ENCODE data around the gene AFF2. TPM values are rescaled to one million over a fixed set of nuclear protein-coding genes. Genes with fewer than 3 reads are reported as not detected.
A peak's percentile ranks its signal among the peaks of the same experiment; 100 is the strongest.
"Not testable (repeated sequence)": the region's sequence is repeated elsewhere in the genome, so short reads cannot be mapped to it uniquely, and the experiment has no call there.

Gene AFF2
- total RNA-seq, 1 experiment from 2014 or later: 0.02 TPM

DNA sequence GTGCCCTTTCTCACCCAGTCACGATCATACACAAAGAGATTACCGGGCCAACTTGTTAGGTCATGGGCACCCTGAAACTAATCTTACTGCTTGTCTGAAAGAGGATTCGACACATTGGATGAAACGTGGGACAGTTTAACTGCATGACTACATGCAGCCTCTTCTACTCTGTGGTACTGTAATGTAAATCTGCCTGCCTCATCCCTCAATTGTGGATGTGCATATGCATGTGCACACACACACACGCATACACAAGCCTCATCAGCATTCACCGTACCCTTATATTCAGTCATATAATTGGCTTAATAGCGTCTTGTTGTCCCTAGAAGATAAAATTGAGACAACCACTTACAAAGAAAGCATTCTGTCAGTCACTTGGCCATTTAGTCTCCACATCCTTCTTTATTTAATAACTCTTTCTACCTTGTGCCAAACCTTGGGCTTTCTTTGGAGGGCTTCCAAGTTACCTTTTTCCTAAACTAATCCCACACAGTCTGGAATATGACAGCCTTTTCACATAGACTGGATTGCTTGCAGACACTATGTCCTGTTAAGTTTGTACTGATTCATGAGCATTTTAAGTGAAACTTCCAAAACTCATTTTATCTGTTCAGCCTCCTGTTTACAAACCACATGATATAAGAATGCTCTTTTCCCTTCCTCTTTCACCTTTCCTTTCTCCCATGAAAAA is 132.9 kb downstream of the AFF2 start:
- DNase-seq (ENCODE audit: low spot score): no peak

DNA sequence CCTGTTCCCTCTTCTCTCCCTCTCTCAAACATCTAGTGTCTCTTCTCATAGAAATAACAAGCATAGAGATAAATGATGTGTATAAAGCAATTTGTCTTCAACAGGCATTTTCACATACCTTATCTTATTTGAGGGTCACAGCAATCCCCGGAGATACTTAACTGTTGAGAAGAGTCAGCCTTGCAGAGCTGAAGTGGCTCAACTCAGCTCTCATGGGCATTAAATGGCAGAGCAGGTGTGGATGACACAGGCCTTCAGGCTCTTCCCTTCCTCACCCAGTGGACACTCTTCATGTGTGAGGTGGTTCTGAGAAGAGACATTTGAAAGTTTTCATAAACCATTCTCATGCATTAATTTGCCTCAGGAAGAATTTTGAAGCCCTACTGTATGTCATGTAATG is 134.2 kb downstream of the AFF2 start:
- DNase-seq (ENCODE audit: low spot score): no peak

DNA sequence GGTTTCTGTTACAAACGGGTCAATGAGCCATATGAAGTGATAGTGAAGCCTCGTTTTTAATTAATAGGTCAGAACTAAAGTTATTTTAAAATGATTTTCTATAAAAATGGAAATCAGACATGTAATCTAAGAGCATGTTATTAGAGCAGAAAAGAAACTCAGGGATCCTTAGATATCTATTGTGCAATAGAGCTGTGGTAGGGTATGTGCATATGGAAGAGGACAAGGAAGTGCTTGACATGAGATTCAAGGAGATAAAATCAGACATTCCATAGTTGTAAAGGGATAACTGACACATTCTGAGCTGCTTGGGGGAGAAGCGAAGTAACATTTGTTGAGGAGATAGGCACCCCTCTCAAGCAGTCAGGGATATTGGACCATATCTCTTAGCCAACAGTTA is 143.0 kb downstream of the AFF2 start:
- no peak for DNase-seq (ENCODE audit: low spot score)

DNA sequence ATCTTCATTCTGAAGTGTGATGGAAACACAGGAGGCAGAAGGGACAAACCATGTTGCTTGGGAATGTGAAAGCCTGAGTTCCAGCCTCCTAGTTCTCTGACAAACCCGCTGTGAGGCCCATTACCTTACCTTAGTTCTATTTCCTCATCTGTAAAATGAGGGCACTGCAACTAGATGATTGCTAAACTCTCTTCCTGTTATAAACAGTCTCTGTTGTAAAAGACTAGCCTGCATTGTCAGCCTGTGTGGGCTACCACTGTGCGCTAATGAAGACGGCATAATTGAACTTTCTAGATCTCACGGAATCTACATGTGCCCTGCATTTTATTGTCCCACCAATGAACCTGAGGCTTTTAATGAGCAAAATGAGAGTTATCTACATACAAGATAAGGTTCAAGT is 147.2 kb downstream of the AFF2 start:
- no peak for DNase-seq (ENCODE audit: low spot score)

DNA sequence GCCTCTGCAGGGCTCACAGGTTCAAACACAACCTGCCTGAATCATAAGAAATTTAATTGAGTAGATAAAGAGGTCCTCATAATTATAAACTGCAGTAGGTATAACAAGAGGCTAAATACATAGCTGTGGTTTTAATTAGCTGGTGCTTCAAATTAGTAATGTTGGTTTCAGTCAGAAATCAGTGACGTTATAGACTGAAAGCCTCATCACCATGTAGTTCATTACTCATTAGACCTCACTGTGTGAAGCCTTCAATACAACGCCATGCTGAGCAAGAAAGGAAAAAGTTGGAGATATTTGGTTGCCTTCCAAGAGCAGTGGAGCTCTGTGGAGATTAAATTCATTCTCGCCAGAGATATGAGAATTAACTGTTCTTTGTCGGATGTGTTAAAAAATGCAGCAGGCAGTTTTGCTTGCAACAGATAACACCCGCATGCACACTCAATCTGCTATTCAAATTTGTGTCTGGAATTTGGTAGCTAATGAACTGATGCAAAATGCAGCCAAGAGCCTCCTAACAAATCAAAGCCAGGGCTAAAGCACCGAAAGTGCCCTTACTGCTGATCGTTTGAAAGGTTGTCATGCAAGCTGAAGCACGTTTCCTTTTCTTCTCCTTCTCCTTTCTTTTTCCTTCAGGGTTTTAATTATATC is 148.9 kb downstream of the AFF2 start:
- no peak for DNase-seq (ENCODE audit: low spot score)

DNA sequence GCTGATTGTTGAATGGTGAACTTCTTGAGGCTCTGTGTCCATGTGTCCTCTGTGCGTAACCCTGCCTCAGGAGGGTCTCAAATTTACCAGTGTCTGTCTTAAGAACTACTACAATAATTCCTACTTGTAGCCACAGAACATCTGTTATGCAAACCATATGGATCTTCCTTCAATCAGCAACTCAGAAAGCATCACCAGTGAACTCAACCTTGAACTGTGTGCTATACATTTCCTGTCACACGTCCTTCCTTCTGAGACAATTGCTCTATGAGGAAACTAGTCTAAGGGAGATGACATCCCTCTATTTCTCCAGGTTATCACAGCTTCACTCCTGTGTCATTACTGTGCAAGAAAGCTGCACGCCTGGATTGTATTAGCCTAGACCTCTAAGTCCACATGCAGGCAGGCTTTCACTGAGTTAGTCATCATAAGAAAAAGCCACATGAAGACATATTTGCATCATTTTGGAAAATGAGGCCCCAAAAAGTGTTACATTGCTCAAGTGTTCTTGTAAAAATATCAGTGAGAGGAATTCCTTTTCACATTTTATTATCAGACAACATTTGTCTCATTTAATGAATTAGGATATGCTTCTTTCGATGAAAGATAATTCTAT is 157.8 kb downstream of the AFF2 start:
- no peak for DNase-seq (ENCODE audit: low spot score)

DNA sequence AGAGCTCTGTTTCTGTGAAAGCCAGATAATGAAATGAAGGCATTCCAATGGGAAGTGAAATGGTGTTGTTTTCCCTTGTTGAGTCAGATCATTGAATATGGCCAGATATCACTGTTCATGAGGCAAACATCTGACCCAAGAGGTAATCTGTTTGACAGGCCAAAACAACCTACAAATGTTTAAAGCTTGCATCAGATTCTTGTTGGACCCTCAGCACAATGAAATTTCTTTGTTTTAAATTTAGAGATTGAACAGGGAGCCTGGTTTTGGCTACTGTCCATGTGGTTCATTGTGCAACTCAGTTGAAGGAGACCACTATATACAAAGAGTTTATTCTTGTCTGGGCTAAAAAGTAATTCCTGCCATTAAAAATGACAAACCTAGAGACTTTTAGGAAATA is 159.1 kb downstream of the AFF2 start:
- no peak for DNase-seq (ENCODE audit: low spot score)

DNA sequence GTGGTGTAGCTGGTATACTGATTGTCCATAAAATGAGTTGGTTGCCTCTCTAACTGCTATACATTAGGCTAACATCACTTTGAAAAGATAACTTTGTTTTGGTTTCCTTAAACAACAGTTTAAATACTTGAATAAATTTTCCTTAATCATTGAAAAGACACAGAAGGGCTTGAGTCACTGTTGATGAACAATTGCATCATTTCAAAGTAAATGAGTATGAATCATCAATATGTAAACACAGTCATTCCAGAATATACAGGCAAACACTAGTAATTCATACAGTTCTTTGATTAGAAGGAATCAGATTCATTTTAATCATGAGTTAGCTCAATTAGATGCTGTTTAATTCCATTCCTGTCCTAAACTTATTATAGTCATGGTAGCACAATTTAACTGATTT is 160.6 kb downstream of the AFF2 start:
- DNase-seq (ENCODE audit: low spot score): no peak

DNA sequence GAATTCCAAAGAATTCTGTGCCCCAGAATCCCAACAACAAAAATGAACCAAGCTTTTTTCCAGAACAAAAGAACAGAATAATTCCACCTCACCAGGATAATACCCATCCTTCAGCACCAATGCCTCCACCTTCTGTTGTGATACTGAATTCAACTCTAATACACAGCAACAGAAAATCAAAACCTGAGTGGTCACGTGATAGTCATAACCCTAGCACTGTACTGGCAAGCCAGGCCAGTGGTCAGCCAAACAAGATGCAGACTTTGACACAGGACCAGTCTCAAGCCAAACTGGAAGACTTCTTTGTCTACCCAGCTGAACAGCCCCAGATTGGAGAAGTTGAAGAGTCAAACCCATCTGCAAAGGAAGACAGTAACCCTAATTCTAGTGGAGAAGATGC is 161.6 kb downstream of the AFF2 start:
- DNase-seq (ENCODE audit: low spot score): no peak

DNA sequence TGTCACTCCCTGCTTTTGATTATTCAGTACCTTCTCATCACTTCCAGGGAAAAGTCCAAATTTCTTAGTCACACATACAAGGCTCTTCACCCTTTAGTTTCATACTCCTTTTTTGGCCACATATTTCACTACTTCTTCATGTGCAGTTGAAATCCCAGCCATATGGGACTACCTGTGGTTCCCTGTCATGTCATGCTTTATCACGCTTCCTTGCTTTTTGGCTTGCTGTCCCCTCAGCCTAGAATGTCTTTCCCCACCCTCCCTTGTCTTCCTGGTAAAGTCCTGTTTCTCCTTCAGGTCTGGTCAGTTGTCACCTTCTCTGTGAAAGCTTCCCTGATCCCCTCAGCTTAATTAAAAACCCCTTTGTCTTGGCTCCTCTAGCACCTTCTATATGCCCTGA is 163.8 kb downstream of the AFF2 start:
- no peak for DNase-seq (ENCODE audit: low spot score)

DNA sequence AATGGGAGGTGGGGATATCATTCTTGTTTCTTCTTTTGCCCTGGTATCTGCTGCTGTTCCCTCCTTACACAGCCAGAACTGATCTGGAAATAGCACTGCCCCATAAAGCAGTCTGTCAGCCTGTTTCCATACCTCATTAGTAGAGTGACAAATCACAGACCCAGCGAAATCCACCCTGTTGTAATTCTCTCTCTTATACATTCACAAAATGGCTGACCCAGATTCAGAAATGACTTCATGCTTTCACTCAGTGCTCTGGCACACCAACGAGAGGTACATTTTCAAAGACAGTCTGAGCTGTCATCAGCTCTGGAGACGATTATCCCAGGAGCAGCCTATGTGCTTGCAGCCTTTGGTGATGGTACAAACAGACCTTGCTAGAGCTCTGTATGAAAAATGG is 164.6 kb downstream of the AFF2 start:
- no peak for DNase-seq (ENCODE audit: low spot score)

DNA sequence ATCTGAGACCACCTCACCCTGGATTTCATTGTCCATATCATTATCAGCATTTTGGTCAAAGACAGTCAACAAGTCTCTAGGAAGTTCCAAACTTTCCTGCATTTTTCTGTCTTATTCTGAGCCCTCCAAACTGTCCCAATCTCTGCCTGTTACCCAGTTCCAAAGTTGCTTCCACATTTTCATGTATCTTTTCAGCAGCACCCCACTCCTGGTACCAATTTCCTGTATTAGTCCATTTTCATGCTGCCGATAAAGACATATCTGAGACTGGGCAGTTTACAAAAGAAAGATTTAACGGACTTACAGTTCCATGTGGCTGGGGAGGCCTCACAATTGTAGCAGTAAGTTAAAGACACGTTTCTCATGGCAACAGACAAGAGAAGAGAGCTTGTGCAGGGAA is 168.8 kb downstream of the AFF2 start:
- not testable (repeated sequence) for DNase-seq (ENCODE audit: low spot score)

DNA sequence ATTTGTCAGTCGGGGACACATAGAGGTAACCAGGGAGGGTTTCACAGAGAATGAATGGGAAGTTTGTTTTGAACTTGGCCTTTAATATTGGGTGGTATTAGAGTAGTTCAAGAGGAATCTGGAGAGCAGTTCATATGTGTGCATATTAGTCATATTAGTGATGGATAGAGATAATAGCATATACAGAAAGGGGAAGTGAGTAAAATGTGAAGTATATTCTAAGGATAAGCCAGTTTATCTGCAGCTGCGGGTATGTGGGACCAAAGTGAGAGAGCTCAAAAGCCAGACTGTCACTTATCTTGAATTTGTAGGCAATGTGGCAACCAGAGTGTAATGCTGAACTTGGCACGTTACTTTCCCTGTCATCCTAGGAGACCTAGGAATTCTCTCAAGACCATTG is 169.9 kb downstream of the AFF2 start:
- no peak for DNase-seq (ENCODE audit: low spot score)

DNA sequence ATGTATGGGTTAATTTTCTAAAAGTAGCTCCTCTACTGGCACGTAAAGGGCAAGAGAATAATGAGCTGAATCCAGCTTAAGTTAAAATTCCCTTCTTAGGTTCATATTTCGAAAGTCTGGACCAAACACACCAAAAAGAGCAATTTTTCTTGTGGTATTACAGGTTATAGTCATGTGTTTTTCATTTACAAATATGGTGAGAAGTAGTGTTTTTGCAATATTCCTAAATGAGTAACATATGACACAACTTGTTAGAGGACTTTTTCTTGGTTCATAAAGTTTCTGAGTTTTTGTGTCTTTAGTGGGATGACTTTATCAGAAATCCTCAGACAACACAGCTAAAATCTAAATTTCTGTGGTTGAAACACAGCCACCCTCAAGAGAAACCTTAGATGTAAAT is 172.1 kb downstream of the AFF2 start:
- no peak for DNase-seq (ENCODE audit: low spot score)

DNA sequence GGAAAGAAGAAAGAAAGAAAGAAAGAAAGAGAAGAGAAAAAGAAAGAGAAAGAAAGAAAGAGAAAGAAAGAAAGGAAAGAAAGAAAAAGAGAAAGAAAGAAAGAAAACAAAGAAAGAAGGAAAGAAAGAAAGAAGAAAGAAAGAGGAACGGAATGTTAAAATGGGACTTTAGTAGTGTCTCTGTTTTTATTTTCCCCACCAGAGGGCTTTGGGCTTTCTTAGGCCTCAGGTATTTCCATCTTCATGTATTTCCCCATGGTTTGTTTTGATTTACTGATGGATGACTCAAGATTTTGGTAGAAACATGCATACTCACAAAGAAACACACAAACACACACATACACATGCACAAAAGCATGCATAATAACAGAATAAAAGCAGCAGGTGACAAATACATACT is 181.2 kb downstream of the AFF2 start:
- no peak for DNase-seq (ENCODE audit: low spot score)

DNA sequence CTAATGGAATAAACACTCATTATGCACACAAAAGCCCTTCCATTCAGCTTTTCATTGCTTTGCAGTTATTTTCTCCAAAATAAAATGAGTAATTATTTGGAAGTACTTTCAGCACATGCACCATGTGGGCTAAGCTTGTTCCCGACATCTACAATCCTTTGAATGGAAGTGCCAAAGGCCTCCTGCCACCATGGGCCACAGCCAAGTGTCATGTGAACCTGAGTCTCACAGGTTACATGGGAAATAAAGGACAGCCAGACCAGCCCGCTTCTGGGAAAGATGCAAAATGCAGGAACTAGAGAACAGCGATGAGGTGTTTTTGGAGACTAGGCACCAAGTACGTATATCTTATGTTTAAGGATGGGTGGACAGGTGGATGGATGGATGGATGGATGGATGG is 181.8 kb downstream of the AFF2 start:
- no peak for DNase-seq (ENCODE audit: low spot score)

DNA sequence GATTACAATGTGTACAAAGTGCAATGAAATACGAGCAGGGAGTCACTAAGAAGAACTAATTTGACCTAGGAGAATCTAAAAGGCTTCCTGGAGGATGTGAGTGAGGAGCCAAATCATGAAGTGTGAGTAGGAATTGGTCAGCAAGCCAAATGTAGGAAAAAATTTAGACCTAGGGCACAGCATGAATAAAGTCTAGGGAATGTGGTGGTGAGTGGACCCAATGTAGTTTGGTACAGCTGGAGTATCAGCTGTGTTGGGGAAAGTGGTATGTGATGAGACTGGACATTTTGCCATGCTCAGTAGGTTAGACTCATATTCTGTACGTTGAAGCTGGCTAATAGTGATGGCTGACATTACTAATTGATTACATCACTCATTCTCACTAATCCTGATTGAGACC is 191.0 kb downstream of the AFF2 start:
- DNase-seq (ENCODE audit: low spot score): no peak

DNA sequence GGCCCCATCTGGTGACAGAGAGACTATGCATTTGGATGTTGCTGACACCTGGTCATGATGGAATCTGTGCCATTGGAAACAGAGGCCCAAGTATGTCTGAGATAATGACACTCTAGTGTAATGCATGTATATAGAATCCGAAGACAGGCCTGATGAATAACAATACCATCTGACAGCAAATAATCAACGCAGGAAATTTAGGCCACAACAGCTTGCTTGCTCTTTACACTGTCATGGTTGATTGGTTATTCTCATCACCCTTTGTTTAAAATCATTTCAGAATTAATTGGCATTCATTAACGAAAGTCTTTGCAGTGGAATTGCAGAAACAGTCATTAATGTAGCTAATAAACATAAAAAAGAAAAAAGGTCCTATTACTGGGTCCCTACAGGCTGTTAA is 194.8 kb downstream of the AFF2 start:
- DNase-seq (ENCODE audit: low spot score): no peak

DNA sequence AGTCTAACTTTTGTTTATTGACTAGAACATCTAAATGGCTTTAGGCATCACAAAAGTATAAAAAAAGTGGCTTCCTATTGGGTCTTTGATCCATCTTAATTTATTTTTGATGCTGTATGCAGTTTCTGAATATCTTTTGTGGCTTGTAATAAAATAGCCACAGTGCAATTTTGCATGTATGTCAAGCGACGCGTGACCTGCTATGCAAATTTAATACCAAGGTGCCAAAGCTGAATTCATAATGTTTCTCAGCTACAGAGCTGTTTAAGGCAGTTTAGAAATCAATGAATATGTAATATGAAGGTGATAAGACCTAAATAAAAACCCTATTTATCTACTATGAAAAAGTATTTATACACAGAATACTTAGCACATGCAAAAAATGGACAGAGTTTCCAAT is 197.8 kb downstream of the AFF2 start:
- DNase-seq (ENCODE audit: low spot score): no peak

DNA sequence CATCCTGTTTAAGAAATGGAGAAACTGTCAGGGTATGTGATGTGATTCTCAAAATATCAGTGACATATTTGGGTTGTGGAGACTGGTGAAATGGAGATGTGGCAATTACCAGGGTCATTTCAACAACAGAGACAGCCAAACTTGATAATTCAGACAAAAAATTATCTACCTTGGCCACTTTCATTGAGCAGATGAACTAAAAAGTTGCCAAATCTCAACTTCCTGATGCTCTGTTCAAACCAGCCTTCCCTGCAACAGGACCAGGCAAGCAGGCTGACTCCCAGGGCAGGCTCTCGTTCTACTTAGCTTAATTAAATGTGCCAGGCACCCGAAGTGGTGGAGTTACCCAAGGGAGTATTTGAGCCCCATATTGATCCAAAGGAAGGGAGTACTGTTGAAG is 199.6 kb downstream of the AFF2 start:
- no peak for DNase-seq (ENCODE audit: low spot score)

DNA sequence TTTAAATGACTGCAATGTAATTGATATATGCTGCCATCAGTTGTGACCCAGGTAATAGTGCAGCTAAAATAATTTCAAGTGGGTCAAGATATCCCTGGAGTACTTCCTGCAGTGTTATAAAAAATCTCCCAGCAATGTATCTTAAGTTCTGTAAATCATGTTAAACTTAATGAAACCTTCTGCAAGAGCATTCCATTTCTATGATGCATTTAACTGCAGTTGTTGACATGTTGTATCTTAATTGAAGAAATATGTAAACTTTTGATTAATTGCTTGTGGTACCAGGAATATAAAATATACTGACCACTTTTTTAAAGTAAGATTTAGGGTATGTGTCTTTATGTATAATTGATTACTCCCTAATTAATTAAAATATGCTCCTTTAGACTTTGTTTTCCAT is 213.6 kb downstream of the AFF2 start:
- peak; percentile 8 for DNase-seq (ENCODE audit: low spot score)

DNA sequence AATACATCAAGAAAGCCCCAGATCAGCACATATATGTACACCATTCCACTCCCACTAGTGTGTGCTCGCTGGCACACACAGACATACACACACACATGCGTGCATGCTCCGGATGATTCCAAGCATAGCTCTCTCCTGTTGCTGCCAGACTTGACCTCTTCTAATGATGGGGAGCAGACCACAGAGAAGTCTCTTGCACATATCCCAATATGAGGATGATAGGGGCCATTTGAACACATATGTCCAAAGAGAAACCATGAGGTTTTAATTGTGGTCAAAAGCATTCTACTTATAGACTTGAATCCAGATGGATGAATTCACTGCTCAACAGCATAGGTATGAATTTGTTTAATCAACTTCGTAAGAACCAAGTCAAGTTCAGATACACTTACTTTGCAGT is 214.9 kb downstream of the AFF2 start:
- no peak for DNase-seq (ENCODE audit: low spot score)

DNA sequence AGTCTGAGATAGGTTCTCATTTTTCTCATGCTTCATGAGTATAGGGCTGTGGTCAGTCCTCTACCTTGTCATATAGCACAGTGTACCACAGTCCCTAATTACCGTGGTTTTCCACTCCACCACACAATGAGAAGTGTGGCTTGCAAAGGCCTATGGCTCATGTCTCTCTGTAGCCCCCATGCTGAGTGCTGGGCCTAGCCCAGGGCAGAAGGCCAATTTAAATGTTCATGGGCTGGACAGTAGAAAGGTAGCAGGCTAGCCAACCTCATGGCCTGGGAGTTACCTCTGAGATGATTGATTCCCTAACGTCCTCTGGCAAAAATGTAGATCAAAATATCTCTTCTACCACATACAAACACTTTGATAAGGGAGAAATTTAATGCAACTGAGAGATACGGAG is 222.5 kb downstream of the AFF2 start:
- no peak for DNase-seq (ENCODE audit: low spot score)

DNA sequence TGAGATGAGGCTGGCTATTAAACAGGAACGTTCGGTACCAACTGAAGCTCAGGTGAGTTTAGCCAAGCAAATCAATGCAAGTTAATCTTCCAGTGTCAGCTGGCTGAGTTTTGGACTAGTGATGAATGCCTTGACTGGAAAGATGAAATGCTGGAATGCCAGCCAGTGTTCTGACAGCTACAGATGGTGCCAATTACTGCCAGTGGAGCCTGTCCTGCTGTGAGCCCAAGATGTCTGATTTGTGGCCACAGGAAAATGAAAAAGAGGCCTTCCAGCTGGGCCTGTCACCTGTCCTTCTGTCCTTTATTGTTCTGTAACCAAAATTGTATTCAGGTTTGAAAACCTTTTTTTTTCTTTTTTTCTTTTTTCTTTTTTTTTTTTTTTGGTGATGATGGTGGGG is 223.1 kb downstream of the AFF2 start:
- DNase-seq (ENCODE audit: low spot score): no peak
